HG02885 (cell line): ENCODE measurements around the gene SELENOK.
"Not testable (repeated sequence)": the region's sequence is repeated elsewhere in the genome, so short reads cannot be mapped to it uniquely, and the experiment has no call there.

Experiments used
- ATAC-seq: cut with Tn5 transposase; IDR thresholded peaks from one replicate; pipeline ENCODE4 v1.9.1; 2021; ENCODE audit warnings: mild to moderate bottlenecking; ENCODE audit not compliant: unreplicated experiment, poor library complexity

The SELENOK gene

DNA sequence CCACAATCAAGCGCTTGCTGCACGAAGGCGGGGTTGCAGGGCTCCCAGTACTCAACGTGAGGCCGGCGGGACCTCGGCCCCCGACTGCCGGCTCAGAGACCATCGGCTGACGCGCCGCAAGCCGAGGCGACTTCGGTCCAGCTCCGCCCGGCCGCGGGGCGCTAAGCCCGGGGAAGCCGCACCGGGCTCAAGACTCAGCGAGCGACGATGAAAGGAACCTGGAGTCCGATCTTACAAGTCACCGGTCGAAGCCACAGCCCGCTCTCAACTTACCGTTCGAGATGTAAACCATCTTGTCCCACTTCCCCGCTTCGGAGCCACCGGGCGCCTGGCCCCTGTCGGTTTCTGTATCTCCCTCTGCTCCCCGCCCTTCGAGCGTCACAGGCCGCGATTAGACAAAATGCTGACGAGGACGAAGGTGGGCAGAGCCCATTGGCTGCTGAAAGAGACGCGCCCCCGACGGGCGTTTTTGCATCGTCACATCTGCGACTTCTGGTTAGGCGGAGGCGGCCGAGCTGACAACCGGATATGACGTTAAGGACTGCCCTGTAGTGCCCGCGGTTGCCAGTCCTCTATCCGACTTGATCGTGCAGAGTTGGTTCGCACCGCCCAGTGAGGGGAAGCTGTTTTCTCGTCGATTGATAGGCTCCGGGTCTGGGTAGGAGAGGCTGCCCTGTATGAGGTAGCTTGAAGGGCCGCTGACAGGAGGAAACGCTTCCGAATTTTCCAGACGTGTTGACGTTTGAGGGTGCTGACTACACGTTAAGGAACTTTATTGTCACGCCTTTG is at the start of gene SELENOK:
TSS of gene SELENOK (minus strand) at position 363 of the 789 bp plus-strand sequence.
- peak; percentile 96 for ATAC-seq

DNA sequence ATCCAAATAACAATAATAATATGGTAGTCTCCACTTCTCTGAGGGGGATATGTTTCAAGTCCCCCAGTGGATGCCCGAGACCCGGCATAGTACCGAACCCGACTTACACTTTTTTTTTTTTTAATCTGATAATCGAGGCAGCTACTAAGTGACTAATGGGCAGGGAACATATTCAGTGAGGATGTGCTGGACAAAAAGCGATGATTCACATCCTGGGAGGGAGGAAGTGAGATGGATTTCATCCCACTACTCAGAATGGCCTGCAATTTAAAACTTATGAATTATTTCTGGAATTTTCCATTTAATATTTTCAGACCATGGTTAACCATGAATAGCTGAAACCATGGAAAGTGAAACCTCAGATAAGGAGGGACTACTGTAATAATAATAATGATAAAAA is 49.5 kb upstream of the SELENOK start:
- ATAC-seq, result no peak

DNA sequence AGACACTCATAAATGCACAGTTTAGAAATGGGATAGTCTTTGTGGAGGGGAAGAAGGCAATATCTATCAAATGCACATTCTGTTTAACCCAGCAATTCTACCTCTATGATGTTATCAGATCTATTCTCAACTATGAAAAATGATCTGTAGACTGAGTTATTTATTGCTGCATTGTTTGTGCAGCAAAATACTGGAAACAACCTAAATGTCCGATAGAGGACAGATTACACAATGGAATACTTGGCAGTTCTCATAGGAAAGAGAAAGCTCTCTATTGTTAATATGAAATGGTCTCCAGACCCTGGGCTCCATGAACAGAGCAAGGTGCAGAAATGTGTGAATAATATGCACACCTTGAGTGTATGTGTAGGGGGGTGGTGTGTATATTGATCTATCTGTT is 49.0 kb upstream of the SELENOK start:
- ATAC-seq, result no peak

DNA sequence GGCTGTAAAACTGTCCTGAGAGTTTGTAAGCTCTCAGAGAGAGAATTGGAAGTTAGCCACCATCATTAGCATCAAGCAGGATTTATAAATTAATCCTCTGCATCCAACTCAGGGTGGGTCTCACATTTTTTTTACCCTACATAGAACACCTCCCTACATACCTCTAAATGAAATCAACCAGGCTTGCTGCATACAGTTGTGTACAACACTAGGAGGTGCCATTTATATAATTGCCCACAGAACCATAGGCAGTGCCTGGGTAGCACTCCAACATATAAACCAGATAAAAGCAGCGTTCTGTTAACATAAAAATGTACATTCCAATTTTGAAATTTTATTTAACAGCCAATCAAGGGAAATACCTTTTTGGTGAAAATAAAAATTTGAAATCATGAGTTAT is 48.2 kb upstream of the SELENOK start:
- no peak for ATAC-seq

DNA sequence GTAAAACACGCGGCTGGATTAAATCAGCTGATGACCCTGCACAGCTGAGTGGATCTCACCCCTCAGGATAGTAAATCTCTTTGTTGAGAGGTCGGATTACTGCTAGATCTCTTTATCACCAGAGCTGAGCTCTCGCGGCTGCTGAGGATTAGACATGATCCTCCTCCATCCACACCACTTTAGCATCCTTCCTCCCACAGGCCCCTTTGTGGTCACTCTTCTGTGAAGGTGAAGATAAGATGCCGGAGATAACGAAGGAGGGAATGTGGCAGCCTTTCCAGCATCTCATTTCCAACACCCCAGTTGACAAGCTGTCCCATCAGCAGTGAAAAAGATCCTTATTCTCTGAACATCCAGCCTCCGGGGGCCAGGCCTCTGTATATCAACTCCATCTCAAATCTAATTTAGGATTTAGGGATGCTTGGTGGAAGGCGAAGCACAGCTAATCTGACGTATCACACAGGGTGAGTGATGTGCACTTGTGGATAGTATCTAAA is 47.5 kb upstream of the SELENOK start:
- ATAC-seq, result no peak

DNA sequence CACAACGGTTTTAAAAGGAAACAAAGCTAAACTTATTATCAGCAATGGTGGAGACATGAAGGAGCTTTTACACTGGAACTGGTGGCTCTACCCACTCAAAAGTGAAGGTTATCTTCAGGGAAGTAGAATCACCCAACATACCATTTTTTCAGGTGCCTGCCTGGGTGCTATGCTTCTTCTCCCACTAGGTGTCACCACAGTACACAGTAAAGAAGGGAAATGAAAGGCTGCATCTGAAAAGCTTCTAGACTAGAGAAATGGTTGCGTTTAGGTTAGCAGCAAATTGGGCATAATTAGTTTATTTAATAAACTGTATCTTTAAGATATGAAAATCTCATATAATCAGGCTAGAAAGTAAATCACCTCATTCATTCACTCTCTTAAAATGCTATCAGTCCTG is 47.0 kb upstream of the SELENOK start:
- peak; percentile 57 for ATAC-seq

DNA sequence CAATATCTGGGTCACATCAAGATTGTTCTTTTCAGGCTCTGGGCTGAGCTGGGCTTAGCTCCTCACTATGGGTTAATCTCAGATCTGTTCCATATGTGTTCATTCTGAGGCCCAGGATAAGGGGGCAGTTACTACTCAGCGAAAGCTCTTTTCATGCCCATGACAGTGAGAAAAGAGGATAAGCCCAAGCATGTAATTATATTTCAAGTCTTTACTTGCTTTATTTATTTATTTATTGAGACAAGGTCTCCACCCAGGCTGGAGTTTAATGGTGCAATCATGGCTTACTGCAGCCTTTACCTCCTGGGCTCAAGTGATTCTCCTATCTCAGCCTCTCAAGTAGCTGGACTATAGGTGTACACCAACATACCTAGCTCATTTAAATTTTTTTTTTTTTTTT is 44.7 kb upstream of the SELENOK start:
- ATAC-seq, result no peak

DNA sequence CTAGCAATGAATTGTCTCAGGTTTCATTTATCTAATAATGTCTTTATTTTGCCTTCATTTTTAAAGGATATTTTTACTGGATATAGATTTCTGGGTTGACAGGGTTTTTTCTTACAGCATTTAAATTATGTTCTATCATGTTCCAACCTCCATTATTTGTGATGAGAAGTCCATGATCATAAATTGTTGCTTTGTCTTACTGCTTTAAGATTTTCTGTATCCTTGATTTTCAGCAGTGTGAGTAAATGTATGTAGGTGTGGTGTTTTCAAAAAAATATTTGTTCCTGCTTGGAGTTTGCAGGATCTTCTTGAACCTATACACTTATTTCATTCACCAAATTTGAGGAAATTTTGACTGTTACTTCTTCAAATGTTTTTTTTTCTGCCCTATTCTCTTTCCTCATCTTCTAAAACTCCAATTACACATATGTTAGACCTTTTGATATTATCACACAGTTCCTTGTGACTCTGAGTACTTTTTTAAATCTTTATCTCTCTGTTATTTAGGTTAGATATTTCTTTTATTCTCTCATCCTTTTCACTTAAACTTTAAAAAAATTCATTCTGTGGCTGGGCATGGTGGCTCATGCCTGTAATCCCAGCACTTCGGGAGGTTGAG is 43.7 kb upstream of the SELENOK start:
- ATAC-seq, result no peak

DNA sequence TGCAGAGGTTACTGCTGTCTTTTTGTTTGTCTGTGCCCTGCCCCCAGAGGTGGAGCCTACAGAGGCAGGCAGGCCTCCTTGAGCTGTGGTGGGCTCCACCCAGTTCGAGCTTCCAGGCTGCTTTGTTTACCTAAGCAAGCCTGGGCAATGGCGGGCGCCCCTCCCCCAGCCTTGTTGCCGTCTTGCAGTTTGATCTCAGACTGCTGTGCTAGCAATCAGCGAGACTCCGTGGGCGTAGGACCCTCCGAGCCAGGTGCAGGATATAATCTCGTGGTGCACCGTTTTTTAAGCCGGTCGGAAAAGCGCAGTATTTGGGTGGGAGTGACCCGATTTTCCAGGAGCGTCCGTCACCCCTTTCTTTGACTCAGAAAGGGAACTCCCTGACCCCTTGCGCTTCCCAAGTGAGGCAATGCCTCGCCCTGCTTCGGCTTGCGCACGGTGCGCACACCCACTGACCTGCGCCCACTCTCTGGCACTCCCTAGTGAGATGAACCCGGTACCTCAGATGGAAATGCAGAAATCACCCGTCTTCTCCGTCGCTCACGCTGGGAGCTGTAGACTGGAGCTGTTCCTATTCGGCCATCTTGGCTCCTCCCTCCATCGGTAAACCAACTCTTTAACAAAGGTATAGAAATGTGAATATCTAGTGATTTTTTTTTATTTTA is 35.7 kb upstream of the SELENOK start:
- ATAC-seq, result not testable (repeated sequence)

DNA sequence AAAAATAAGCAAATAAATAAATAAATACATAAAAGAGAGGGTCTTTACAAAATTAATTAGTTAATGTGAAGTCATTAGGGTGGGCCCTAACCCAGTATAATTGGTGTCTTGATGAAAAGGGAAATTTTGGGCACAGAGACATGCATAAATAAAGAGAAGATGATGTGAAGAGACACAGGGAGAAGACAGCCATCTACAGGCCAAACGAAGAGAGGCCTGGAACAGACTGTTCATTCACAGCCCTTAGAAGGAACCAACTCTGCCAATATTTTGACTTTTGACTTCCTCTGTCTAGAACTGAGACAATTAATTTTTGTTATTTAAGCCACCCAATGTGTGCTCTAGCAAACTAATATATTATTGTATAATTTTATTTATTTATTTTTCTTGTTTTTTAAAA is 29.6 kb upstream of the SELENOK start:
- no peak for ATAC-seq

DNA sequence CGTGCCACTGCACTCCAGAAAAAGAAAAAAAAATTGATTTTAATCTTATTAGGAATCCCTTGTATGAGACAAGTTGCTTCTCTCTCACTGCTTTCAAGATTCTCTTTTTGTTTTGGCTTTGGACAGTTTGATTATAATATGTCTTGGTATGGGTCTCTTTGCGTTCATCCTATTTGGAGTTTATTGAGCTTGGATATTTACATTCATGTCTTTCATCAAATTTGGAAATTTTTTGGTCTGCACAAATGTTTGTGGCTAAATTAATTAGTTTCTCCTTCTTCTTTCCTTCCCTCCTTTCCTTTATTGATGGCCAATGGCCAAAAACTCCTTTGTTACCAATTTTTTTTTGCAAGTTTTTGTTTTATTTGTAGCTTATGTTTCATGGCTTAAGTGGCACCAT is 28.1 kb upstream of the SELENOK start:
- no peak for ATAC-seq

DNA sequence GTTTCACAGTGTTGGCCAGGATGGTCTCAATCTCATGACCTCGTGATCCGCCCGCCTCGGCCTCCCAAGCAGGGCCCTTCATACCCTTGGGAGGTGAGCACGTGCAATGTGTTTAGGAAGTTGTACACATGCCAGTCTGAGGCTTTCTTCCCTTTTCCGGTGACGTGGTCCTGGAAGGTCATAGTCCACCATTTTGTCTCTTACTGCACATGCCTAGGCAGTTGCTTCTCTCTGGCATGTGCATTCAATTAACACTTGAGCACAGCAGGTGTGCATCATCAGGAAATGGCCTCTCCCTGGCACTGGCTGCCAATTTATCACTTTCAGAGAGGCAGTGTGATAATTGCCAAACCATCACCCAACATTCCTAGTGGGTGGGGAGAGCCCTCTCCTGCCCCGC is 21.7 kb upstream of the SELENOK start:
- ATAC-seq, result no peak

DNA sequence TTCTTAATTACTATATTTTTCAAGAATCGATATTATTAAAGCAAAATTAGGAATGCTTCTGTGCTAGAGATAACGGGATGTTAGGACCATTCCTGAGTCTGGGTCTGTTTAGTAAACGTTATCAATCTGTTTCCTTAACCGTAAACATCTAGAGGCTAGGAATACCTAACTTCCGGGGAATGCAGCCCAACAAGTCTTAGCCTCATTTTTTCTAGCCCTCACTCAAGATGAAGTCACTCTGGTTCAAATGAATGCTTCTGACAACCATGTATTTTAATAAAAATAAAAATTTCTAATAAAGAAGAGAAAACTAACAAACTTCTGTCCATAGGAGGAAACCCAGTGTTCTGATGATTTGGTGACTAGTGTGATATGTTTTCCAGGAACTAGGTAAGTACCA is 11.1 kb upstream of the SELENOK start:
- no peak for ATAC-seq

DNA sequence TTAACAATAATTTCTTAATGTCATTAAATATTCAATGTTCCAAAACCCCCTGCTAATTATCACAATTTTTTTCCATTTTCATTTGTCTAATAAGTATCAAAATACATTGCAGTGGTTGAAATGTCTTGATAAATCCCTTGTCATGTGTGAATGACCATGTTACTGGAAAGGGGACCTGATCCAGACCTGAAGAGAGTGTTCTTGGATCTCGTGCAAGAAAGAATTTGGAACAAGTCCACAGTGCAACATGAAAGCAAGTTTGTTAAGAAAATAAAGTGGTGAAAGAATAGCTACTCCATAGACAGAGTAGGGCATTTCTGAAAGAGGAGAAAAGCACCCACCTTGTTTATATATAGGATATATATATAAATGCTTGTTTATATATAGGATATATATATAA is 10.4 kb upstream of the SELENOK start:
- ATAC-seq, result no peak

DNA sequence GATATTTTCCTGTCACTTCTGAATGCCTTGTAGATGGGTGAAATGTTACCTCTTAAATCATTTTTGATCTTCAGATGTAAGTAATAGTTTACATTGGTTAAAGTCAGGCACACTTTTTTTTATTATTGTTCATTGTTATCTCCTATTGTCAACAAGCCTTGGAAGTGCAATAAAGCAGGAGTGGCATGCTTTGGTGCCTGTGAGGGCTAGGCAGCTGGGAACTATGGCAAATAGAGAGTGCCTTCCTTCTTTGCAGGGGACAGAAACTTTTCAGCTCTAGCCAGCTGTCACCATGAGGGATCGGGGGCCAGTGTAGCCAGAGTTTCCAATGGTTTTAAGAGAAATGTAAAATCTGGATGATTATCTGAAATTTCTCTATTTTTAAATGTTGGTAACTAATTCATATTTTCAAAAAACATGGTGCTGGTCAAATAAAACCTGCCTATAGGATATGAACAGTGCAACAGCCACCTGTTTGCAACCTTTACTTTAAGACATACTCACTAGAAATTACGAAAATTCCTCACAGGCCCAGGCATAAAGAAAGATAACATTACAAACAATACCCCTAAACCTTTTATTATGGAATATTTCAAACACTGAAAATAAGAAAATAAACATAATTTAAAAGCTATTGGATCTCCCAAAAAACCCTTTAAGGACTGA is 9.1 kb upstream of the SELENOK start:
- no peak for ATAC-seq

DNA sequence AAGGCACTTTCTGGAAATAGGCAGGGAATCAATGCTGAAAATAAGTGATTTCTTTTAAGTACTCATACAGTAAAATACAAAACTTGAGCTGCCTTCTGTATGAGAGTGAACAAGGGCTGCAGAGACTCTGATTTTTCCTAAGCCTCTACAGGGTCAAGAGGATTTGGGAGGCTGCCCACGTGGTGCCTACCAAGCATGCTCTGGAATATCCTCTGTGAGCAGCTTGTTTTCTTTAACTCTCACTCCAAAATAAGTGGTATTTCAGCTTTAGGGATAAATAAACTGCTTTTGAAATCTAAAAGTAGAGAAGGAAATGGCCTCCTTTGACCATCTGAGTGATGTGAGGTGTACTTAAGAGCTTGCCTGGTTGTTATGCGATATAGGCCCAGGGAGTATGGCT is 8.1 kb upstream of the SELENOK start:
- ATAC-seq, result no peak

DNA sequence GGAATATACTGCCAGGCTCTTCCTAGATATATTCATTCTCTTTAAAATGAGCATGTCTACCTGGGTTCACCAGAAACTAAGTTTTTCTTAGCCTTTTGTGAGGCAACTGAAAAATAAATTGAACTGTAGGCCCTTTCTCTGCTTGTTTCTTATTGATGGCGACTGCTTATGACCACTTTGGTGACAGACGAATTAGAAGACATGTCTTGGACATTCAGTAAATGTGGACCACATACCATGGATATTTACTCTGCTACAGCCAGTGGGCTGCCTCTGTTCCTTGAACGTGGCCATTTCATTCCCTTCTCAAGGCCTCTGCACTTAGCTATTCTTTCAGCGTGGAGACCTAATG is 603 bp upstream of the SELENOK start:
- no peak for ATAC-seq

DNA sequence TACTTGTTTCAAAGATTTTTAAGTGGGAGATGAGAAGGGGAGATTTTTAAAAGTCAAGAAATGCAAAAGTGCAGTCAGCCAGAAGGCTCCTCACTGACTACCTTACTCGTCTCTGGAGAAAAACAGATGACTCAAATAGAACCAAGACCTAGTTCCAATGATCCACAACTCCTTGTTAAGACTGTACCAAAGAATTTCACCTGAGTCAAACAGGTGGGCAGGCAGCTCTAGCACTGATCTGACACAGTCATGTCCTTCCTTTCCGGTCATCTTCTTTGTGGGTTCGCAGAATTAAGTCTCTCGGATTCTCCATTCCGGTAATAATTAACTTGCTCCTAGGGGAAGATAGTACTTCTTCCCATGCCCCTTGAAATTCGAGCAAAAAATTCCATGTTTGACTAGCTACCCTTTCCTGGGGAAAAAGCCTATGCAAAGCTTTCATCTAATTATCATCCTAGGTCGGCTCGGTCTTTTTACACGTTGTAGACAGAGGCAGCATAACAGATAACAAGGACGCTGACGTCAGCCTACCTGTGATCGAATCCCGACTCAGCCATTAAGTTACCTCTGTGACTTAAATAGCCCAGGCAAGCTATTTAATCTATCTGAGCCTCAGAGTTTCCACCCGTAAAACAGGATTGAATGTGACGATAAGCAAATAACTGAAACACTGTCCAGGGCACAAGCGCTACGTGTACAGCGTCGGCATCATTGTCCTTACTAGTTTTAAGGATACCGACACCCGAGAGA is 758 bp downstream of the SELENOK start:
- no peak for ATAC-seq

DNA sequence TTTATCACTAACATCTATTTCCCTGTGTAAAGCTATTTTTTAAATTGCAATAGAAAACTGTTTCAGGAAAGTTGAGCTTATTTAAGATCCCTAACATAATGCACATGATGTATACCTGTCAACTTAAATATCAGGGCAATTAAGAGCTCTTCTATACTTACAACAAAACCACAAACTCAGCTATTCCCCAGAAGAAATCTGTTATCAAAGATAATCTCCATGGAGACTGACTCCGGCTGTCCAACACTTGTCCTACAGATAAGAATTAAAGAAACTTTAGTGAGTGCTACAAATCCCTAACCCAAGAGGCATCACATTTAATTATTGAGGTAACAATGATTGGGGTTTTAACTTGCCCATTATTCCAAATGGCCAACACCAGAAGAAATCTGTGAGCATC is 3.4 kb downstream of the SELENOK start:
- no peak for ATAC-seq

DNA sequence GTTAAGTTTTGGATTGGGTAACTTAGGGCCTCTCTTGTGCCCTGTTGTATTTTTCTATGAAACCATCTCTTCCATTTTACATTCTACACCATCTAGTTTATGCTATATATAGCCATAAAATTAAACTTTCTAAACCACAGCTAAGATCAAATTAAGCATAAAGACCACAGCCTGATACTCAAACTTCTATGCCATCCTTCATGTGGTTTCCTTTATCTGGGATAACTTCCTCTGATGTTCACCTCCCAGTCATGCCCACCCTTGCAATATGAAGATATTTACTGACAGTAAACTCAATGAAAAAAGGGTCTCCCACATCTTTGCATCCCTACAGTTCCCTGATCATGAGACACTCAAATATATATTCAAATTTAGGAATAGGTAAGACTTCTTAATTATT is 4.2 kb downstream of the SELENOK start:
- ATAC-seq, result no peak
